Mesendoderm (in vitro differentiated cells): ENCODE results near the gene CDC42SE2.

Experiments
- DNase-seq: peaks from one replicate; pipeline ENCODE4 v3.0.0; 2013
- H2AK5ac ChIP-seq: 2 replicates; pipeline ENCODE4 v1.6.1; 2013; ENCODE audit warnings: low read length, inconsistent platforms
- H2BK120ac ChIP-seq: 2 replicates; pipeline ENCODE4 v1.6.1; 2013; ENCODE audit warnings: low read depth, mild to moderate bottlenecking, low read length, moderate library complexity, mixed read lengths
- H2BK15ac ChIP-seq: replicated peaks from 2 replicates; pipeline ENCODE4 v1.6.1; 2013; ENCODE audit warnings: low read depth, mild to moderate bottlenecking, moderate library complexity
- H2BK5ac ChIP-seq: 2 replicates; pipeline ENCODE4 v1.6.1; 2013; ENCODE audit warnings: low read length, inconsistent platforms
- H3K18ac ChIP-seq: 2 replicates; pipeline ENCODE4 v1.6.1; 2013; ENCODE audit warnings: mild to moderate bottlenecking, low read length, mixed read lengths
- H3K23ac ChIP-seq: one replicate; pipeline ENCODE4 v1.6.1; 2013; ENCODE audit warnings: low read length
- H3K27ac ChIP-seq: 2 replicates; pipeline ENCODE4 v1.5.1; 2013; ENCODE audit warnings: low read depth, mild to moderate bottlenecking, inconsistent platforms, low read length, moderate library complexity
- H3K27me3 ChIP-seq: 2 replicates; pipeline ENCODE4 v1.6.1; 2013; ENCODE audit warnings: low read length, control low read depth, mild to moderate bottlenecking, inconsistent platforms; ENCODE audit not compliant: insufficient read depth, poor library complexity
- H3K36me3 ChIP-seq: 2 replicates; pipeline ENCODE4 v1.6.1; 2013; ENCODE audit warnings: low read length, inconsistent platforms; ENCODE audit not compliant: control insufficient read depth, insufficient read depth
- H3K4ac ChIP-seq: one replicate; pipeline ENCODE4 v1.6.1; 2013; ENCODE audit warnings: low read depth, mild to moderate bottlenecking, low read length, moderate library complexity
- H3K4me1 ChIP-seq: 2 replicates; pipeline ENCODE4 v1.6.1; 2013; ENCODE audit warnings: low read depth, low read length, inconsistent platforms; ENCODE audit not compliant: control insufficient read depth
- H3K4me2 ChIP-seq: 2 replicates; pipeline ENCODE4 v1.6.1; 2013; ENCODE audit warnings: low read length
- H3K4me3 ChIP-seq: 2 replicates; pipeline ENCODE4 v1.5.1; 2013; ENCODE audit warnings: mild to moderate bottlenecking, low read length
- H3K56ac ChIP-seq: one replicate; pipeline ENCODE4 v1.6.1; 2013; ENCODE audit warnings: low read length
- H3K79me1 ChIP-seq: 2 replicates; pipeline ENCODE4 v1.6.1; 2013; ENCODE audit warnings: low read length, inconsistent platforms
- H3K79me2 ChIP-seq: 2 replicates; pipeline ENCODE4 v1.6.1; 2013; ENCODE audit warnings: mild to moderate bottlenecking, low read length; ENCODE audit not compliant: control insufficient read depth, insufficient read depth
- H3K9ac ChIP-seq: 2 replicates; pipeline ENCODE4 v1.6.1; 2013; ENCODE audit warnings: low read length, inconsistent platforms
- H4K5ac ChIP-seq: one replicate; pipeline ENCODE4 v1.6.1; 2013; ENCODE audit warnings: low read length
- H4K8ac ChIP-seq: one replicate; pipeline ENCODE4 v1.6.1; 2013; ENCODE audit warnings: low read depth, mild to moderate bottlenecking, control low read depth, low read length, moderate library complexity
- WGBS: extraction: QIAGEN DNeasy Blood & Tissue Kit; methylation state at CpG from one replicate; pipeline ENCODE4 v1.1.7; 2013; ENCODE audit warnings: low lambda C conversion rate, missing lambda C conversion rate; ENCODE audit not compliant: insufficient coverage; ENCODE audit errors: extremely low coverage; 5-methylcytosine and 5-hydroxymethylcytosine counted together

The CDC42SE2 gene

DNA sequence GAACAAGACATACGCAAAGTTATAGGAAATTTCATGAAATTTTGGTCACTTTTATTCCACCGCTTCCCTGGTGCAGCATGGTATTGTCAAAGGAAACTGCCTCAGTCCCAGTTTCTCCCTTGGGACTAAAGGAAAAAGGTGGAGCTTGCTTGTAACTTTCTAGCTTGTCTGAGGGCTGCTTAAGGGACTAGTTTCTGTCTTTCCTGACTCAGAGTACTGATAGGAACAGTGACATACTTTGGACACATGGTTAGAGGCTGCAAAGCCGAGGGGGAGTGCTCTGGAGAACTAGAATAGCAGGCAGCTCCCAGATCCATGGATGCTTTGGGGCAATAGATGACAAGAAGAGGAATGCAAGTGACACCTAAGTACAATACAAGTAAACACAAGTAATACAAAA, 136.7 kb downstream of the CDC42SE2 start:
- Histone ChIP-seq H3K18ac (no peak overlapping the region), H2BK15ac (no peak overlapping the region), H2BK120ac (no peak overlapping the region), H3K27ac (no peak overlapping the region), H3K56ac (no peak overlapping the region), H2BK5ac (no peak overlapping the region), H3K23ac (no peak overlapping the region), H3K4ac (no peak overlapping the region), H3K79me1 (no peaks in the 10 kb centered on the region), H4K5ac (no peak overlapping the region), H2AK5ac (no peak overlapping the region), H3K79me2 (no peaks in the 10 kb centered on the region), H3K36me3 (no peaks in the 10 kb centered on the region), H3K4me2 (no peak overlapping the region), H3K4me1 (no peaks in the 10 kb centered on the region), H4K8ac (peak overlapping the region; percentile 56), H3K27me3 (no peaks in the 10 kb centered on the region), H3K4me3 (no peak overlapping the region), H3K9ac (no peak overlapping the region)
- DNase-seq: no peak
- no CpG with 5 or more reads among the region's 3 CpGs for WGBS

- Histone ChIP-seq H3K4me1 (no peaks in the 10 kb centered on the region), H3K9ac (no peak overlapping the region), H2BK120ac (no peak overlapping the region), H3K79me2 (no peaks in the 10 kb centered on the region), H3K79me1 (no peaks in the 10 kb centered on the region), H3K56ac (no peak overlapping the region), H3K36me3 (peaks cover 2% of the 10 kb centered on the region), H3K27me3 (no peaks in the 10 kb centered on the region), H4K8ac (no peak overlapping the region), H3K23ac (no peak overlapping the region), H3K27ac (no peak overlapping the region), H4K5ac (no peak overlapping the region), H3K18ac (no peak overlapping the region), H2BK15ac (no peak overlapping the region), H3K4me2 (no peak overlapping the region), H2AK5ac (no peak overlapping the region), H3K4me3 (no peak overlapping the region), H3K4ac (no peak overlapping the region), H2BK5ac (no peak overlapping the region)
- no CpG with 5 or more reads among the region's 2 CpGs for WGBS
- no peak for DNase-seq
Observed at GRCh38 chr5:131405674-131406073, 141.8 kb downstream of the CDC42SE2 start.

- Histone ChIP-seq H2AK5ac (no peak overlapping the region), H3K9ac (no peak overlapping the region), H3K18ac (no peak overlapping the region), H3K79me2 (no peaks in the 10 kb centered on the region), H2BK15ac (no peak overlapping the region), H4K8ac (no peak overlapping the region), H2BK120ac (no peak overlapping the region), H4K5ac (no peak overlapping the region), H3K23ac (no peak overlapping the region), H2BK5ac (no peak overlapping the region), H3K4me3 (no peak overlapping the region), H3K56ac (no peak overlapping the region), H3K36me3 (peaks cover 2% of the 10 kb centered on the region), H3K4me1 (no peaks in the 10 kb centered on the region), H3K79me1 (no peaks in the 10 kb centered on the region), H3K4ac (no peak overlapping the region), H3K27me3 (no peaks in the 10 kb centered on the region), H3K27ac (no peak overlapping the region), H3K4me2 (no peak overlapping the region)
- no peak for DNase-seq
- WGBS: no CpG with 5 or more reads among the region's 2 CpGs
Observed at GRCh38 chr5:131406076-131406475, 142.2 kb downstream of the CDC42SE2 start.

DNA sequence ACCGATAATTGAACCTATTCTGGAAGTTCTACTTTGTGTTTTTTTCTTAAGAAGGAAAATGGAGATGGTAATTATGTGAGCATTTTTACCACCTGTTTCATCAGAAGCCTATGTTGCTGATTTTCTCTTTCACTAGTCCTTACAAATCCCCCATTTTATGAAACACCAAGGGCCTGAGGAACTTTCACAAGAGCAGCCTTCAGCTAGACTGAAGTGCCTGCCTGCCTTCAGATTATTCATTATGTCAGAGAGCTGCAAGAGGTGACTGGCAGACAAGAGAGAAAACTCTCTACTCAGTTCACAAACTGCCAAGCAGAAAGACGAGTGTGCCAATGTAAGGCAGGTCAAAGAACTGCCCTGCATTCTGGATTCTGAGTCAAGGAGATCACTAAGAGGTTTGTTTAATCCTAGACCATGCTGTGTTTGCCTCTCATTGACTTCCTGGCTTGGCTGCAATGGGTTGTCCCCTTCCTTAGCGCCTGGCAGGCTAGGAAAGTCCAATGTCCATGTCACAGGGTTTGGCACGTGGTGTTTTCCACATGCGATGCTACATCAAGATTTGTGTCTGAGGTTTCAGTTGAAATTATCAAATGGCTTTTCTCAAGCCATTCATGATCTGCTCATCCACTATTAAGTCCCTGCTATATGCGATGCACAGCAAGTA, 143.3 kb downstream of the CDC42SE2 start:
- no peak overlapping the region for H3K56ac ChIP-seq
- peaks cover 2% of the 10 kb centered on the region for H3K36me3 ChIP-seq
- WGBS: no CpG with 5 or more reads among the region's 6 CpGs
- no peak overlapping the region for H2BK120ac ChIP-seq
- no peaks in the 10 kb centered on the region for H3K4me1 ChIP-seq
- H3K79me2 ChIP-seq: no peaks in the 10 kb centered on the region
- H3K27ac ChIP-seq: no peak overlapping the region
- no peak overlapping the region for H3K9ac ChIP-seq
- DNase-seq: no peak
- H3K79me1 ChIP-seq: no peaks in the 10 kb centered on the region
- no peak overlapping the region for H3K4me2 ChIP-seq
- no peak overlapping the region for H3K4ac ChIP-seq
- no peak overlapping the region for H3K18ac ChIP-seq
- no peak overlapping the region for H3K23ac ChIP-seq
- no peak overlapping the region for H4K8ac ChIP-seq
- H3K4me3 ChIP-seq: no peak overlapping the region
- no peak overlapping the region for H4K5ac ChIP-seq
- no peak overlapping the region for H2BK5ac ChIP-seq
- no peak overlapping the region for H2AK5ac ChIP-seq
- H2BK15ac ChIP-seq: no peak overlapping the region
- H3K27me3 ChIP-seq: no peaks in the 10 kb centered on the region

DNA sequence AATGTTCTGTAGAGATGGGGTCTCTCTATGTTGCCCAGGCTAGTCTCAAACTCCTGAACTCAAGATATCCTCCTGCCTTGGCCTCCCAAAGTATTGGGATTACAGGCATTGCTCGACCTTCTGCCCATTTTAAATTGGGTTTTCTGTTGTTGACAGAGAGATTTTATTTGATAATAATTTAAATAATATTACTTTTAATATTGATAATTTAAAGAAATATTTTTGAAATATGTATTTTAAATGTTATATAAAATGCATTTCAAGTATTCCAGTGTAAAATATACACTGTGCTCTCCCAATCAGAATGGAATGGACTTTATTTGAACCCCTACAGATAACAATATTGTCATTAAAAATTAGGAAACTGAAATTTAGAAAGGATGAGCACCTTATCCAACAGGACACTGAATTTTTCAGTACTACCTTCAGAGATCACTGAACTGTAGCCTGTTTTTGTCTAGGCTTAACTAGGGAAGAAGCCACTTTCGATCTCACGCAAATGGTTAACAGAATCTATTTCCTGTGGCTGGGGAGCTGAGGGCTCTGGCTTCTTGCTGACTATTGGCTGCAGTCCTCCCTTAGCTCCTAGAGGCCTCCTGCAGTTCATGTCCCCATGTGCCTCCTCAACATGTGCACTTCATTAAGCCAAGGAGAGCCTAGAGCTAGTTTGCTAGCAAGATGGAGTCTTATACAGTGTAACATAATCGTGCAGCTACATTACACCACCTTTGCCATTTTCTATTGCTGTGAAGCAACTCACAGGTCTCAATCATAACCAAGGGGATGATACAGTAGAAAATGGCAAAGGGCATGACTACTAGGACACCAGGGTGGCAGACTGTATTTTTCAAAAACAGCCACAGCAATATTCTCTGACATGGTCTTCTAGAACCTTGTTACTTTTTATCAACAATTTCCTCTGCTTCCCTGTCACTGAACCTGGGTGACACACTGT, 150.0 kb downstream of the CDC42SE2 start:
- H3K23ac ChIP-seq: no peak overlapping the region
- no peaks in the 10 kb centered on the region for H3K79me2 ChIP-seq
- no peak overlapping the region for H3K4me2 ChIP-seq
- no peaks in the 10 kb centered on the region for H3K36me3 ChIP-seq
- H3K18ac ChIP-seq: no peak overlapping the region
- H2BK15ac ChIP-seq: no peak overlapping the region
- H3K27me3 ChIP-seq: no peaks in the 10 kb centered on the region
- H3K56ac ChIP-seq: no peak overlapping the region
- no peak overlapping the region for H4K5ac ChIP-seq
- H3K79me1 ChIP-seq: no peaks in the 10 kb centered on the region
- no peak overlapping the region for H3K27ac ChIP-seq
- no peak for DNase-seq
- H2BK120ac ChIP-seq: no peak overlapping the region
- H3K4me3 ChIP-seq: no peak overlapping the region
- H2BK5ac ChIP-seq: no peak overlapping the region
- H3K9ac ChIP-seq: no peak overlapping the region
- no CpG with 5 or more reads among the region's 4 CpGs for WGBS
- H3K4me1 ChIP-seq: no peaks in the 10 kb centered on the region
- no peak overlapping the region for H4K8ac ChIP-seq
- no peak overlapping the region for H2AK5ac ChIP-seq
- no peak overlapping the region for H3K4ac ChIP-seq
